ENCODE data around the gene OXTR. TPM values are rescaled to one million over a fixed set of nuclear protein-coding genes. Genes with fewer than 3 reads are reported as not detected.

The OXTR gene
- total and polyA plus RNA-seq, 2 of the 13 experiments (the other 11 are each of a cell fraction or from before 2014, with no cell fraction given), result 0.36 to 0.95 TPM

DNA sequence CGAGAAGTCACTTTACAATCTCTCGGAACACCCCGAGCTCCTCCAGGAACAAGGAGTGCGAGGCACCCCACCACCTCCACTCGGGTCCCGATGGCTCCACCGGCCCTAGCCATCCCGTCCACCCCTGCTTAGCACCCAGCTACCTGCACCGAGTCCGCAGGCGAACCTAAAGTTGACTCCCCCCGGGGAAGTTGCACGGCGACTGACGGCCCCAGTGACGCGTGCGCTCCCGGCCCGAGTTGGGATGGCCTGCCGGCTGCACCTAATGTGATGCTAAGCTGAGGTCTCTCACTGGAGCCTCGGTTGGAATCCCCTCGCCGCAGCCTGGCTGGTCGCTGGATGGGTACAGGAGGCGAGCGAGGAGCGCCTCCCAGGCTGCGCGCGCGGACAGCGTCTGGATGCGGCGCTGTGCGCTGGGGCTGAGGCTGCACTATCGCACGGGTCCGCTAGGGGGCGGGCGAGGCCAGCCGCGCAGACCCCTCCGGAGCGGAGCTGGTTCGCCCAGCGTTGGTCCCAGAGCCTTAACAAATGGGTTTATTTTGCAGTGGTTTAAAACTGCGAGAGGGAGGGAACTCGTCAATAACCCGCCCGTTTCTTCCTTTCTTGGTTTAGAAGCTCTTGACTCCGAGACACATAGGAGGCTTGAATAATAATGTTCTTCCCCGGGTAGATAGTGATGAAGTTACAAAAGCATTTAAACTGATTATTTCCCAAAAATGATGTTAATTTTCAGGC is at the start of gene OXTR (continued):
- TF ChIP-seq ZFP91 (CRISPR knock-in tag; IDR thresholded peaks at IDR 0.05; ENCODE audit: borderline replicate concordance) (peak; percentile 66), RERE (CRISPR knock-in tag; IDR thresholded peaks at IDR 0.05; ENCODE audit: low read depth) (no peak), AGO1 (IDR thresholded peaks at IDR 0.05; ENCODE audit: low read depth, low read length, poor library complexity, severe bottlenecking) (peak; percentile 42), ISL2 (CRISPR knock-in tag; IDR thresholded peaks at IDR 0.05) (peak; percentile 60; the same call in 1 of the 2 replicates), ZNF788 (CRISPR knock-in tag; IDR thresholded peaks at IDR 0.05; ENCODE audit: borderline replicate concordance) (peak; percentile 57; the same call in 1 of the 2 replicates), CBX5 (CRISPR knock-in tag; IDR thresholded peaks at IDR 0.05; ENCODE audit: borderline replicate concordance) (no peak), EED (CRISPR knock-in tag; IDR thresholded peaks at IDR 0.05) (no peak), KLF12 (CRISPR knock-in tag; IDR thresholded peaks at IDR 0.05; ENCODE audit: borderline replicate concordance) (no peak), POGZ (CRISPR knock-in tag; IDR thresholded peaks at IDR 0.05) (peak; percentile 60; the same call in 1 of the 2 replicates), ZNF547 (CRISPR knock-in tag; IDR thresholded peaks at IDR 0.05) (0 out of 2 replicates have a peak, but pooled peaks have one; percentile 31), ZSCAN21 (CRISPR knock-in tag; IDR thresholded peaks at IDR 0.05; ENCODE audit: borderline replicate concordance) (peak; percentile 26; the same call in 1 of the 2 replicates), ETV5 (CRISPR knock-in tag; IDR thresholded peaks at IDR 0.05; ENCODE audit: borderline replicate concordance) (0 out of 2 replicates have a peak, but pooled peaks have one; percentile 23), ZNF530 (CRISPR knock-in tag; IDR thresholded peaks at IDR 0.05; ENCODE audit: low read depth) (no peak), HNRNPK (IDR thresholded peaks at IDR 0.05; ENCODE audit: low read depth, low read length, poor library complexity, severe bottlenecking) (no peak), ZMAT5 (CRISPR knock-in tag; IDR thresholded peaks at IDR 0.05; ENCODE audit: borderline replicate concordance, low read depth) (no peak), GABPB1 (CRISPR knock-in tag; IDR thresholded peaks at IDR 0.05) (peak; percentile 57; the same call in 1 of the 2 replicates)
- TF ChIP-seq, protein P1, sequence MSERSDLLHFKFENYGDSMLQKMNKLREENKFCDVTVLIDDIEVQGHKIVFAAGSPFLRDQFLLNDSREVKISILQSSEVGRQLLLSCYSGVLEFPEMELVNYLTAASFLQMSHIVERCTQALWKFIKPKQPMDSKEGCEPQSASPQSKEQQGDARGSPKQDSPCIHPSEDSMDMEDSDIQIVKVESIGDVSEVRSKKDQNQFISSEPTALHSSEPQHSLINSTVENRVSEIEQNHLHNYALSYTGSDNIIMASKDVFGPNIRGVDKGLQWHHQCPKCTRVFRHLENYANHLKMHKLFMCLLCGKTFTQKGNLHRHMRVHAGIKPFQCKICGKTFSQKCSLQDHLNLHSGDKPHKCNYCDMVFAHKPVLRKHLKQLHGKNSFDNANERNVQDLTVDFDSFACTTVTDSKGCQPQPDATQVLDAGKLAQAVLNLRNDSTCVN (CRISPR knock-in tag; IDR thresholded peaks at IDR 0.05; ENCODE audit: borderline replicate concordance), result 0 out of 2 replicates have a peak, but pooled peaks have one; percentile 17
- TF ChIP-seq, protein P2, sequence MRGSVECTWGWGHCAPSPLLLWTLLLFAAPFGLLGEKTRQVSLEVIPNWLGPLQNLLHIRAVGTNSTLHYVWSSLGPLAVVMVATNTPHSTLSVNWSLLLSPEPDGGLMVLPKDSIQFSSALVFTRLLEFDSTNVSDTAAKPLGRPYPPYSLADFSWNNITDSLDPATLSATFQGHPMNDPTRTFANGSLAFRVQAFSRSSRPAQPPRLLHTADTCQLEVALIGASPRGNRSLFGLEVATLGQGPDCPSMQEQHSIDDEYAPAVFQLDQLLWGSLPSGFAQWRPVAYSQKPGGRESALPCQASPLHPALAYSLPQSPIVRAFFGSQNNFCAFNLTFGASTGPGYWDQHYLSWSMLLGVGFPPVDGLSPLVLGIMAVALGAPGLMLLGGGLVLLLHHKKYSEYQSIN (CRISPR knock-in tag; IDR thresholded peaks at IDR 0.05; ENCODE audit: borderline replicate concordance), result no peak
